Naive B cell (primary cell): Measurements from ENCODE around the gene CYREN. TPM values are rescaled to one million over a fixed set of nuclear protein-coding genes. Genes with fewer than 3 reads are reported as not detected.

Experiments used
- ATAC-seq, 2 donors: fragments of 150-1000 bp; cut with Tn5 transposase; 2 replicates each; pipeline ENCODE4 v1.10.0; 2021; ENCODE audit warnings: low read depth in 2 of 2, mild to moderate bottlenecking in 2 of 2, moderate library complexity in 2 of 2
- DNase-seq: peaks from one replicate; pipeline ENCODE4 v3.0.0; 2022
- H3K27ac Mint-ChIP-seq, 6 donors: one replicate each; pipeline ENCODE4 v1.8.0; 2020 to 2022; ENCODE audit warnings: mild to moderate bottlenecking in 6 of 6, mixed read lengths in 6 of 6, moderate library complexity in 5 of 6, inconsistent platforms in 2 of 6
- H3K27me3 Mint-ChIP-seq, 3 donors: one replicate each; pipeline ENCODE4 v1.8.0; 2021 to 2022; ENCODE audit warnings: mixed read lengths in 3 of 3, mild to moderate bottlenecking in 1 of 3
- H3K36me3 Mint-ChIP-seq, 2 donors: one replicate each; pipeline ENCODE4 v1.8.0; 2020 to 2022; ENCODE audit warnings: mixed read lengths in 2 of 2, inconsistent platforms in 1 of 2, mild to moderate bottlenecking in 1 of 2
- H3K4me1 Mint-ChIP-seq, 3 donors: one replicate each; pipeline ENCODE4 v1.8.0; 2020 to 2022; ENCODE audit warnings: mixed read lengths in 3 of 3, inconsistent platforms in 1 of 3, mild to moderate bottlenecking in 1 of 3, moderate library complexity in 1 of 3
- H3K4me3 Mint-ChIP-seq, 8 donors: one replicate each; pipeline ENCODE4 v1.8.0; 2020 to 2022; ENCODE audit warnings: mild to moderate bottlenecking in 8 of 8, mixed read lengths in 8 of 8, moderate library complexity in 8 of 8, inconsistent platforms in 2 of 8
- H3K9me3 Mint-ChIP-seq, 7 donors: one replicate each; pipeline ENCODE4 v1.8.0; 2020 to 2022; ENCODE audit warnings: mixed read lengths in 7 of 7, mild to moderate bottlenecking in 5 of 7, inconsistent platforms in 2 of 7, moderate library complexity in 1 of 7
- polyA plus RNA-seq, 6 donors: library from polyadenylated mRNA; unstranded; fragments of 300-500 nt; fragmentation: Illumina TruSeq; gene quantifications; one replicate each; pipeline ENCODE4 v1.2.3, GENCODE V29; 2021; ENCODE audit warnings: low read depth in 6 of 6

Gene CYREN
- polyA plus RNA-seq, 6 donors from 2014 or later = 35.4 to 64.0 (median 48.9) TPM

GRCh38 chr7:135168001-135168400 is 2.5 kb downstream of the CYREN start:
- Mint-ChIP-seq H3K4me3 (peak overlapping the region in 5 of 8 donors; percentile 27 to 90 (median 61)), H3K36me3 (peaks cover 0 to 5% of the 10 kb centered on the region in 2 donors), H3K9me3 (no peaks in the 10 kb centered on the region), H3K4me1 (peaks cover 33 to 75% (median 51%) of the 10 kb centered on the region in 3 donors), H3K27ac (peak overlapping the region in 3 of 6 donors; percentile 67 to 98 (median 94)), H3K27me3 (no peaks in the 10 kb centered on the region)
- DNase-seq = no peak
- ATAC-seq = no peak

DNA sequence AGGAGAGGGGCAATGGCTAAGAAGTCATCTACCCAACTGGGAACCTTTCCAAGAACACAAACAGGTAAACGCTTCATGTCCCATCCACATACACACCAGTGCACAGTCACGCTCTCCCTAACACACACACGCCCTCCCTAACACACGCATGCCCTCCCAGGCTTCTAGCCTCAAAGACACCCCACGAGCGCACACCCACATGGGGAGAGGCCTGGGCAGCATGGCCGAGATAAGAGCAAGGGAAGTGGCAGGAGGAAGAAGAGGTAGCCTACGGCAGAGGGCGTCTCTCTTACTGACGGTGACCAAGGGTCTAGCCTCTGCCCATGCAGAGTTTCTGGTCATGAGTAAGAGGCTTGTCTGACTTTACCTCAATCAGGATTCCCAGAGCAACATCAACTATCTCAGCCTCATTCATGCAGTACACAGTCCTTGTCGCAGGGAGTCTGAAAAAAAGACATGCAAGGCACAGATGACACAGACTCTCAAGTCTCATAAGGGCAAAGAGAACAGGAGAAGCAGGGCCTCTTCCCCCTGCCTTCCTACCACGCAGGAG is 3.1 kb downstream of the CYREN start:
- Mint-ChIP-seq H3K4me1 (peaks cover 33 to 72% (median 51%) of the 10 kb centered on the region in 3 donors), H3K27ac (peak overlapping the region in 4 of 6 donors; percentile 30 to 94 (median 78)), H3K27me3 (no peaks in the 10 kb centered on the region), H3K36me3 (peaks cover 0 to 5% of the 10 kb centered on the region in 2 donors), H3K9me3 (peaks cover 0 to under 1% (median 0%) of the 10 kb centered on the region in 7 donors), H3K4me3 (peak overlapping the region in 6 of 8 donors; percentile 27 to 90 (median 58))
- DNase-seq (no peak), ATAC-seq (no peak)

- no peaks in the 10 kb centered on the region for H3K27me3 Mint-ChIP-seq
- no peak for DNase-seq
- no peak for ATAC-seq
- peak overlapping the region in 2 of 8 donors; percentile 44 to 90 for H3K4me3 Mint-ChIP-seq
- peaks cover 38 to 71% (median 49%) of the 10 kb centered on the region in 3 donors for H3K4me1 Mint-ChIP-seq
- H3K9me3 Mint-ChIP-seq = peaks cover 0 to 4% (median 0%) of the 10 kb centered on the region in 7 donors
- peak overlapping the region in 5 of 6 donors; percentile 40 to 90 (median 56) for H3K27ac Mint-ChIP-seq
- H3K36me3 Mint-ChIP-seq = peaks cover 0 to 5% of the 10 kb centered on the region in 2 donors
These were observed 4.0 kb downstream of the CYREN start for GRCh38 chr7:135166338-135166990.

- Mint-ChIP-seq H3K27ac (peak overlapping the region in 3 of 6 donors; percentile 54 to 75 (median 69)), H3K36me3 (peaks cover 0 to 5% of the 10 kb centered on the region in 2 donors), H3K27me3 (no peaks in the 10 kb centered on the region), H3K9me3 (peaks cover 0 to 4% (median 0%) of the 10 kb centered on the region in 7 donors), H3K4me1 (peaks cover 44 to 71% (median 53%) of the 10 kb centered on the region in 3 donors), H3K4me3 (no peak overlapping the region)
- ATAC-seq = no peak
- DNase-seq = no peak
These were observed 4.6 kb downstream of the CYREN start for GRCh38 chr7:135165862-135166261.

GRCh38 chr7:135164357-135165061 is 6.0 kb downstream of the CYREN start:
- Mint-ChIP-seq H3K9me3 (peaks cover 0 to 4% (median 0%) of the 10 kb centered on the region in 7 donors), H3K4me1 (peaks cover 48 to 79% (median 60%) of the 10 kb centered on the region in 3 donors), H3K4me3 (no peak overlapping the region), H3K27ac (peak overlapping the region in 4 of 6 donors; percentile 47 to 69 (median 53)), H3K36me3 (peaks cover 0 to 5% of the 10 kb centered on the region in 2 donors), H3K27me3 (no peaks in the 10 kb centered on the region)
- ATAC-seq (no peak), DNase-seq (no peak)

- DNase-seq = no peak
- Mint-ChIP-seq H3K27me3 (no peaks in the 10 kb centered on the region), H3K27ac (peak overlapping the region in 4 of 6 donors; percentile 62 to 86 (median 78)), H3K36me3 (peaks cover 0 to 11% of the 10 kb centered on the region in 2 donors), H3K4me3 (peak overlapping the region in 1 of 8 donors; percentile 52), H3K9me3 (peaks cover 0 to 4% (median 0%) of the 10 kb centered on the region in 7 donors), H3K4me1 (peaks cover 42 to 69% (median 56%) of the 10 kb centered on the region in 3 donors)
- ATAC-seq = no peak
These were observed 8.0 kb downstream of the CYREN start for GRCh38 chr7:135162382-135163001.

- H3K9me3 Mint-ChIP-seq = peaks cover 2 to 9% (median 5%) of the 10 kb centered on the region in 7 donors
- H3K36me3 Mint-ChIP-seq = peaks cover 7 to 19% of the 10 kb centered on the region in 2 donors
- ATAC-seq (no peak), DNase-seq (no peak)
- H3K4me1 Mint-ChIP-seq = peaks cover 45 to 69% (median 55%) of the 10 kb centered on the region in 3 donors
- H3K27ac Mint-ChIP-seq = peak overlapping the region in 5 of 6 donors; percentile 33 to 87 (median 81)
- H3K4me3 Mint-ChIP-seq = peak overlapping the region in 7 of 8 donors; percentile 5 to 77 (median 56)
- no peaks in the 10 kb centered on the region for H3K27me3 Mint-ChIP-seq
These were observed 8.8 kb downstream of the CYREN start for GRCh38 chr7:135161669-135162068.

DNA sequence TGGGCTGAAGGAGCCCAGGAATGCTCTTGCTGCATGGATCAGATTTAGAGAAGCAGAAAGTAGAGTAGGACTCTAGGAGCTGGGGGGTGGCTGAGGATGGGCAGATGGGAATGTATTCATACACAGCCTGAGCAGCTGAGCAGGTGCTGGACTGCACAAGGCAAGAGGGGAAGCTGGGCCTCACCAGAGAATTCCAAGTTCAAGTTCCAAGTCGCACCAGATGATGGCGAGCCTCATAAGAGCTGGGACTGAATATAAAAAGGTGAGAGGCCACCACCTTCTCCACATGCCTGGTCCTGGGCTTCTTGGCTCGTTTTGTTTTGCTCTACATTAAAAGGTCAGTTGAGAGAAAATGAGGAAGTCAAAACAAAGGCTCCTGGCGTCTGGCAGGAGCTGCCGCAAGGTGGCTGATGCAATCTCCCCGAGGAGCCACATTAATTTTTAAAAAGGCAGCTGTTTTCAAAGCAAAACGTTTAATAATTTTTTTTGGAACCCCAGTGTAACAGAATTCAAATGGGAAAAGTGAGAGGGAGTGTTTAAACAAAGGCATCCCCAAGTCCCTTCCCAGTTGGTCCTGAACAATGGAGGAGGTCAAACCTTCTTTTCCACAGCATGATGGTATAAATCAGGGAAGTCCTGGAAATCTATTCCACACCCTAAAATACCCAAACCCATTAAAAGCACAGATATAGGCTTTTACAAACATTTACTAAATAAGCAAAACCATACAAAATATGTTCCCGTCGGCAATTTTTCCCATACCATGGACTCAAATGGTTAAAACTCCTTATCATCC is 9.5 kb downstream of the CYREN start:
- peak; percentile 78 to 83 for ATAC-seq
- H3K27me3 Mint-ChIP-seq = no peaks in the 10 kb centered on the region

DNA sequence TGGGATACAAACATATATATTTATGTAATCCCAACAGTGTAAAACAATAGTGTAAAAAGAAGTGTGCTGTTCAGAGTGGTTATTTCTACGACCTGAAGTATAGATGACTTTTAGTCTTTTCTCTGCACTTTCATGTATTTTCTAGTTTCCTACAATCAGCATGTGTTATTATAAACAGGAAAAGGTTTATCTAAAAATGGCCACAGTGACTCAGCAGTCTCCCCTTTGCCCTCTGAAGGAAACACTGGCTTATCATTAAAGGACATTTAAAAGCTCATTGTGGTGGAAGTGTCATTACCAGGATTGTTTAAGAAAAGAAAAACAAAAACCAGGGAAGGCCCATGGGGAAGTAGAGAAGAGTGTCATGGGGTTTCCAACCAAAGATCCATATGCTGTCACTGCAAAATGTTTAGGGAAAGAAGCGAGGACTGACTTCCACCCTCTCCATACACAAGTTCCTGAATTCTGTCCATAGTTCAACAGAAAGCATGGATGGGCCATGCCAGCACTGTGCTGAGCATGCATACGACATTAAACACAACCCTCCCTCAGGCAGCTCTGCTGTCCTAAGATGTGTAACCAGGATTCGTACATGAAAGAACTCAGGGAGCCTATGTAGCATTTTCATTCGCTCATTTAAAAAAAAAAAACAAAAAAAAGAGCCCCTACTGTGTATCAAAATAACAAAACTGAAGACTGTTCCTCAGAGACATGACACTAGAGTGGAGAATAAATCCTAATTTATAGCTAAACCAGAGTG is 10.2 kb downstream of the CYREN start:
- peaks cover 8 to 21% (median 18%) of the 10 kb centered on the region in 7 donors for H3K9me3 Mint-ChIP-seq
- DNase-seq (no peak), ATAC-seq (peak; percentile 5 to 24)
- no peaks in the 10 kb centered on the region for H3K27me3 Mint-ChIP-seq
- H3K36me3 Mint-ChIP-seq = peaks cover 18 to 26% of the 10 kb centered on the region in 2 donors
- H3K27ac Mint-ChIP-seq = peak overlapping the region; percentile 46 to 90 (median 78)
- peak overlapping the region; percentile 30 to 87 (median 67) for H3K4me3 Mint-ChIP-seq
- H3K4me1 Mint-ChIP-seq = peaks cover 45 to 67% (median 56%) of the 10 kb centered on the region in 3 donors

More for the DNA sequence above, 9.5 kb downstream of the CYREN start:
- H3K36me3 Mint-ChIP-seq = peaks cover 13 to 25% of the 10 kb centered on the region in 2 donors
- DNase-seq = peak; percentile 25
- H3K27ac Mint-ChIP-seq = peak overlapping the region; percentile 51 to 87 (median 77)
- peaks cover 45 to 71% (median 53%) of the 10 kb centered on the region in 3 donors for H3K4me1 Mint-ChIP-seq
- H3K9me3 Mint-ChIP-seq = peaks cover 6 to 15% (median 11%) of the 10 kb centered on the region in 7 donors
- peak overlapping the region; percentile 30 to 87 (median 71) for H3K4me3 Mint-ChIP-seq

GRCh38 chr7:135159359-135160085 is 11.0 kb downstream of the CYREN start:
- no peak for DNase-seq
- H3K9me3 Mint-ChIP-seq = peaks cover 10 to 28% (median 26%) of the 10 kb centered on the region in 7 donors
- H3K27ac Mint-ChIP-seq = peak overlapping the region in 3 of 6 donors; percentile 65 to 90 (median 86)
- peaks cover 51 to 71% (median 64%) of the 10 kb centered on the region in 3 donors for H3K4me1 Mint-ChIP-seq
- ATAC-seq = no peak
- H3K4me3 Mint-ChIP-seq = peak overlapping the region in 4 of 8 donors; percentile 2 to 69 (median 60)
- no peaks in the 10 kb centered on the region for H3K27me3 Mint-ChIP-seq
- peaks cover 26 to 29% of the 10 kb centered on the region in 2 donors for H3K36me3 Mint-ChIP-seq

DNA sequence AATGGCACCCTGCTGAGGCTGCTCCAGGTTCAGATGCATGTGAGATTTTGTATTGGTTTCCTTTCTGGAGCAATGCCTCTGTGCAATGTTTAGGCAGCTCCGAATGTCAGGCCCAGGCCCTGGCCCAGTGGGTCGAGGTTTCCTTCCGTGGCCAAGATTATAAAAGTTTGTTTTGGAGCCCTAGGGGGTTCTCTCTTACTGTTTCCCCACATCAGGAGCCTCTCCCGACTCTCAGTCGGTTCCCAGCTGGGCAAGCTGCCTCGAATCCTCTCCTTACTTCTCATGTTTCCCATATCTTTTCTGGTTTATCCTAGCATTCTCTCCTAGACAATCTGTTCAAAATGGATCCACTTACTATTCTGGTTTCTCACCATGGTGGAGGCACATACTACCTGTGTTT is 11.6 kb downstream of the CYREN start:
- Mint-ChIP-seq H3K27me3 (no peaks in the 10 kb centered on the region), H3K9me3 (peaks cover 14 to 34% (median 32%) of the 10 kb centered on the region in 7 donors), H3K36me3 (peaks cover 32% of the 10 kb centered on the region in 2 donors), H3K27ac (peak overlapping the region in 4 of 6 donors; percentile 39 to 90 (median 80)), H3K4me1 (peaks cover 57 to 72% (median 70%) of the 10 kb centered on the region in 3 donors), H3K4me3 (peak overlapping the region in 2 of 8 donors; percentile 1 to 62)
- DNase-seq = no peak
- no peak for ATAC-seq
